HepG2 (cell line): ENCODE measurements around the gene IGF2BP3. TPM values are rescaled to one million over a fixed set of nuclear protein-coding genes. Genes with fewer than 3 reads are reported as not detected.

Experiments
- ATAC-seq: fragments of 200-7000 bp; cut with Tn5 transposase; 3 replicates; pipeline ENCODE4 v1.9.1; 2020; ENCODE audit warnings: mild to moderate bottlenecking, moderate library complexity
- BruUV-seq: library from RNA; stranded (reverse); fragments of 400-500 nt; replicated peaks from 2 replicates; lab custom pipeline; 2021; lab: Mats Ljungman, UMichigan
- CTCF ChIA-PET: fragments of 300-600 bp; formaldehyde crosslinking; extraction: SDS; loops from one replicate; lab custom pipeline; 2021; ENCODE audit warnings: low total read pairs, inconsistent platforms, low intra/inter-chr PET ratio; lab: Yijun Ruan, JAX
- POLR2A ChIA-PET: fragments of 350-600 bp; sonication (Branson Sonifier 250); formaldehyde crosslinking; loops from one replicate; lab custom pipeline; 2020; ENCODE audit warnings: antibody characterized with exemption, inconsistent platforms; lab: Yijun Ruan, JAX
- DNase-seq: peaks from one replicate; pipeline ENCODE4 v3.0.0-alpha.2; 2015; ENCODE audit warnings: low spot score
- FAIRE-seq: peaks from 3 replicates; lab custom pipeline; 2011; peaks lifted over from hg19 to GRCh38; lab: Jason Lieb, UNC
- H2AFZ ChIP-seq: one replicate; pipeline ENCODE4 v1.6.1; 2011; ENCODE audit warnings: low read length, inconsistent platforms
- H3K27ac ChIP-seq: fragments of 300-600 bp; 3 replicates; pipeline ENCODE4 v1.8.0; 2011; ENCODE audit warnings: mixed run types, mild to moderate bottlenecking, mixed read lengths, low read length, inconsistent platforms; ENCODE audit not compliant: insufficient read depth; ENCODE audit errors: extremely low read length
- H3K27me3 ChIP-seq, 2 experiments: fragments of 200-600 bp in 1 of 2; 2 replicates in 1 of 2; 3 replicates in 1 of 2; pipeline versions ENCODE4 v1.6.0 to v1.8.0; 2011; ENCODE audit warnings: low read length in 2 of 2, mild to moderate bottlenecking in 2 of 2, moderate library complexity in 2 of 2, inconsistent platforms in 1 of 2; ENCODE audit not compliant: insufficient read depth in 2 of 2, control insufficient read depth in 1 of 2
- H3K36me3 ChIP-seq, 2 experiments: fragments of 200-600 bp in 1 of 2; replicated peaks in 1 of 2; 2 replicates in 1 of 2; 3 replicates in 1 of 2; pipeline versions ENCODE4 v1.5.1 to v1.8.0; 2011; ENCODE audit warnings: low read length in 2 of 2, inconsistent platforms in 1 of 2; ENCODE audit not compliant: insufficient read depth in 2 of 2, control insufficient read depth in 1 of 2
- H3K4me1 ChIP-seq: 2 replicates; pipeline ENCODE4 v1.5.1; 2012; ENCODE audit warnings: low read length, inconsistent platforms; ENCODE audit not compliant: insufficient read depth
- H3K4me2 ChIP-seq: 2 replicates; pipeline ENCODE4 v1.6.0; 2011; ENCODE audit warnings: low read depth, low read length, inconsistent platforms
- H3K4me3 ChIP-seq, 3 experiments: fragments of 200-600 bp in 1 of 3; sonication (generic), shearing (Covaris generic) in 1 of 3; replicated peaks in 1 of 3; 2 replicates each; pipeline ENCODE4 v1.5.1; 2011 to 2016; ENCODE audit warnings: low read length in 3 of 3, inconsistent platforms in 2 of 3, low read depth in 2 of 3, mild to moderate bottlenecking in 2 of 3, control low read depth in 1 of 3, mixed read lengths in 1 of 3; ENCODE audit not compliant: insufficient read depth in 1 of 3
- H3K79me2 ChIP-seq: one replicate; pipeline ENCODE4 v1.6.1; 2011; ENCODE audit warnings: low read length, inconsistent platforms; ENCODE audit not compliant: insufficient read depth
- H3K9ac ChIP-seq: 2 replicates; pipeline ENCODE4 v1.6.0; 2011; ENCODE audit warnings: mild to moderate bottlenecking, low read depth, low read length, inconsistent platforms; ENCODE audit not compliant: insufficient read depth
- H3K9me3 ChIP-seq: 2 replicates; pipeline ENCODE4 v1.5.1; 2012; ENCODE audit warnings: mild to moderate bottlenecking, low read length
- H4K20me1 ChIP-seq: 2 replicates; pipeline ENCODE4 v1.6.0; 2011; ENCODE audit warnings: inconsistent platforms, mild to moderate bottlenecking, low read length, moderate library complexity; ENCODE audit not compliant: insufficient read depth
- DMAP1 ChIP-seq: IDR thresholded peaks from 2 replicates; pipeline ENCODE4 v1.6.1; 2016
- GZF1 ChIP-seq: sonication (generic); formaldehyde crosslinking; IDR thresholded peaks from 2 replicates; pipeline ENCODE4 v1.5.1; 2020; ENCODE audit warnings: mild to moderate bottlenecking, missing genetic modification reagents
- KAT8 ChIP-seq: IDR thresholded peaks from 2 replicates; pipeline ENCODE4 v1.6.1; 2016; ENCODE audit warnings: missing genetic modification reagents, missing compliant biosample characterization
- KDM5A ChIP-seq: fragments of 200-600 bp; sonication (generic); IDR thresholded peaks from 2 replicates; pipeline ENCODE4 v1.7.0; 2018; ENCODE audit warnings: antibody characterized with exemption, mild to moderate bottlenecking, low read length, borderline replicate concordance
- REL ChIP-seq: sonication (generic); formaldehyde crosslinking; conservative IDR thresholded peaks from 2 replicates; pipeline ENCODE4 v1.8.0; 2022; ENCODE audit warnings: mild to moderate bottlenecking, missing genetic modification reagents, moderate library complexity
- RNF2 ChIP-seq: fragments of 450-650 bp; conservative IDR thresholded peaks from 2 replicates; pipeline ENCODE4 v1.6.1; 2016; ENCODE audit warnings: low read depth
- TAF15 ChIP-seq: fragments of 200-400 bp; formaldehyde crosslinking; IDR thresholded peaks from one replicate; pipeline ENCODE4 v1.6.1; 2018; ENCODE audit warnings: mild to moderate bottlenecking, low read depth, low read length; ENCODE audit not compliant: poor library complexity, severe bottlenecking
- ZNF256 ChIP-seq: sonication (generic); formaldehyde crosslinking; conservative IDR thresholded peaks from 2 replicates; pipeline ENCODE4 v1.4.0; 2020; ENCODE audit warnings: missing genetic modification reagents
- ZNF292 ChIP-seq: sonication (generic); formaldehyde crosslinking; IDR thresholded peaks from 2 replicates; pipeline ENCODE4 v1.8.1; 2022; ENCODE audit warnings: mild to moderate bottlenecking, low read depth, missing genetic modification reagents, borderline replicate concordance
- ZNF547 ChIP-seq: sonication (generic); formaldehyde crosslinking; IDR thresholded peaks from 2 replicates; pipeline ENCODE4 v1.5.1; 2020; ENCODE audit warnings: mild to moderate bottlenecking, missing genetic modification reagents
- ZNF557 ChIP-seq: sonication (generic); formaldehyde crosslinking; IDR thresholded peaks from 2 replicates; pipeline ENCODE4 v1.4.0; 2020; ENCODE audit warnings: missing genetic modification reagents
- ZNF660 ChIP-seq: sonication (generic); formaldehyde crosslinking; IDR thresholded peaks from 2 replicates; pipeline ENCODE4 v1.5.1; 2020; ENCODE audit warnings: mild to moderate bottlenecking, low read depth, missing genetic modification reagents, borderline replicate concordance
- WGBS: methylation state at CpG from one replicate; pipeline ENCODE4 v1.1.6; 2017; ENCODE audit warnings: low lambda C conversion rate; 5-methylcytosine and 5-hydroxymethylcytosine counted together
- in situ Hi-C: cut with HindIII; loops from 2 replicates; pipeline ENCODE4 v1.10.0; 2017; ENCODE audit warnings: low pct_unique_long_range_greater_than_20kb; ENCODE audit not compliant: extremely low pct_ligation_motif_present
- intact Hi-C: fragments of 100-400 bp; cut with micrococcal nuclease; formaldehyde crosslinking; loops from one replicate; pipeline ENCODE4 v1.10.0; 2022; ENCODE audit not compliant: unreplicated experiment
- polyA plus RNA-seq, 8 experiments: library from polyadenylated mRNA; depleted of rRNA in 3 of 8; stranded (reverse) in 7 of 8; unstranded in 1 of 8; fragments of >200 nt; fragmentation: Illumina TruSeq in 4 of 8; extraction: Trizol in 4 of 8; gene quantifications; 2 replicates each; pipeline versions ENCODE4 v1.2.1 to v1.2.3, GENCODE V29; 2011 to 2016; ENCODE audit warnings: low read depth in 4 of 8, missing spikeins in 1 of 8, mixed read lengths in 1 of 8; ENCODE audit not compliant: insufficient read depth in 1 of 8
- total RNA-seq, 5 experiments: library from RNA; depleted of rRNA; stranded (reverse); fragments of >200 nt; fragmentation: Illumina TruSeq; extraction: Trizol; gene quantifications; 2 replicates each; pipeline ENCODE4 v1.2.3, GENCODE V29; 2016; ENCODE audit warnings: low read depth in 1 of 5
- TF ChIP-seq, protein P1 (sequence below): sonication (generic); formaldehyde crosslinking; IDR thresholded peaks from 2 replicates; pipeline ENCODE4 v1.5.1; 2020; ENCODE audit warnings: mild to moderate bottlenecking, missing genetic modification reagents, moderate library complexity
- TF ChIP-seq, protein P2 (sequence below): sonication (generic); formaldehyde crosslinking; IDR thresholded peaks from 2 replicates; pipeline ENCODE4 v1.8.1; 2023; ENCODE audit warnings: missing genetic modification reagents, mild to moderate bottlenecking, borderline replicate concordance
- TF ChIP-seq, protein P3 (sequence below): fragments of 450-650 bp; IDR thresholded peaks from 2 replicates; pipeline ENCODE4 v1.6.1; 2016
- TF ChIP-seq, protein P4 (sequence below): sonication (generic); formaldehyde crosslinking; IDR thresholded peaks from 2 replicates; pipeline ENCODE4 v1.5.1; 2020; ENCODE audit warnings: missing genetic modification reagents, mild to moderate bottlenecking, borderline replicate concordance
- TF ChIP-seq, protein P5 (sequence below): sonication (generic); formaldehyde crosslinking; IDR thresholded peaks from 2 replicates; pipeline ENCODE4 v1.5.1; 2020; ENCODE audit warnings: missing genetic modification reagents, mild to moderate bottlenecking, borderline replicate concordance

IGF2BP3 gene
- total and polyA plus RNA-seq, 2 of the 13 experiments (the other 11 are each of a cell fraction or from before 2014, with no cell fraction given), result 37.7 to 39.5 TPM

DNA sequence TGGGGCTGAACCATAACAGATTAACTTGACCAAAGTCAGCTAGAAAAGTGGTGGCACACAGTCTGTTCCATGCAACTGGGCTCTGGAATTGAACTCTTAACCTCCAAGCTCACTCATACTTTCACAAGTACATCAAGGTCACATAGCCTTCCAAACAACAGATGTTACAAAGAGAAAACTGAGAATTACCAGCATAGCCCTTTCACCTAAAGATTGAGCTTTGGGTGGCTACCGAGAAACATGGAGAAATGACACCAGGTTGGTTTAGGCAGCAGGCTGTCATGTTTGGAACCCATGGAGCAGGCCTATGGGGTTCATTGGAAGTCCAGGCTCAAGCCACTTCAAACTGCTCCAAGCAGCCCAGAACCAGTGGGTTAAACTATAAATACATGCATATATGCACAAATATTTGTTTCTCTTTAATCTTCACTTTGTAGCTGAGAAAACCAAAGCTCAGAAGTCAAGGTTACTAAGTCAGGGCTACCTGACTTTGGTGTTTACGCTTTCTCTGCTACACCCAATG lies 112.1 kb downstream of the IGF2BP3 start:
- H3K4me2 ChIP-seq, result peak overlapping the region; percentile 74
- intact Hi-C loops, result loop anchor here (5.0 kb wide), 2 partner anchors 34 to 74 kb away; no protein-coding TSS in a partner anchor
- peaks cover 3 to 4% of the 10 kb centered on the region in 2 experiments; a peak in 2 of 5 replicates for H3K36me3 ChIP-seq
- no TSS peak for BruUV-seq
- ChIA-PET CTCF (interaction anchor here (1.0 kb wide), 1 partner anchor 24 kb away, joined by 3 read pairs; no protein-coding TSS in a partner anchor), POLR2A (interaction anchor here (0.5 to 2.5 kb wide), 17 partner anchors 13 to 178 kb away, joined by 3 to 49 read pairs (median 4); partner anchors contain the start of genes IGF2BP3 and MALSU1)
- FAIRE-seq (peak; percentile 47), ATAC-seq (peak; percentile 87), DNase-seq (peak; percentile 74)
- peak overlapping the region; percentile 82 for H3K27ac ChIP-seq
- H3K9me3 ChIP-seq, result no peaks in the 10 kb centered on the region
- no peaks in the 10 kb centered on the region for H3K27me3 ChIP-seq
- peak overlapping the region; percentile 58 for H3K9ac ChIP-seq
- peaks cover 66% of the 10 kb centered on the region for H3K4me1 ChIP-seq
- H3K79me2 ChIP-seq, result peaks cover 8% of the 10 kb centered on the region
- in situ Hi-C loops, result no loop called here
- H4K20me1 ChIP-seq, result no peaks in the 10 kb centered on the region
- H2AFZ ChIP-seq, result no peak overlapping the region
- 26% methylated on average over 2 of the region's 2 CpGs for WGBS
- H3K4me3 ChIP-seq, result no peak overlapping the region; a peak in 2 of 6 replicates
- TF ChIP-seq TAF15 (no peak), ZNF292 (CRISPR knock-in tag) (no peak), GZF1 (CRISPR knock-in tag) (no peak; the same call in 1 of the 2 replicates), ZNF557 (CRISPR knock-in tag) (no peak), ZNF547 (CRISPR knock-in tag) (no peak), REL (no peak), KAT8 (CRISPR knock-in tag) (no peak), ZNF256 (CRISPR knock-in tag) (no peak), ZNF660 (CRISPR knock-in tag) (no peak), RNF2 (no peak), KDM5A (no peak), DMAP1 (CRISPR knock-in tag) (no peak)
- TF ChIP-seq, protein P1, sequence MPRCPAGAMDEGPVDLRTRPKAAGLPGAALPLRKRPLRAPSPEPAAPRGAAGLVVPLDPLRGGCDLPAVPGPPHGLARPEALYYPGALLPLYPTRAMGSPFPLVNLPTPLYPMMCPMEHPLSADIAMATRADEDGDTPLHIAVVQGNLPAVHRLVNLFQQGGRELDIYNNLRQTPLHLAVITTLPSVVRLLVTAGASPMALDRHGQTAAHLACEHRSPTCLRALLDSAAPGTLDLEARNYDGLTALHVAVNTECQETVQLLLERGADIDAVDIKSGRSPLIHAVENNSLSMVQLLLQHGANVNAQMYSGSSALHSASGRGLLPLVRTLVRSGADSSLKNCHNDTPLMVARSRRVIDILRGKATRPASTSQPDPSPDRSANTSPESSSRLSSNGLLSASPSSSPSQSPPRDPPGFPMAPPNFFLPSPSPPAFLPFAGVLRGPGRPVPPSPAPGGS (CRISPR knock-in tag), result no peak
- TF ChIP-seq, protein P2, sequence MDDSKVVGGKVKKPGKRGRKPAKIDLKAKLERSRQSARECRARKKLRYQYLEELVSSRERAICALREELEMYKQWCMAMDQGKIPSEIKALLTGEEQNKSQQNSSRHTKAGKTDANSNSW (CRISPR knock-in tag), result no peak
- TF ChIP-seq, protein P3, sequence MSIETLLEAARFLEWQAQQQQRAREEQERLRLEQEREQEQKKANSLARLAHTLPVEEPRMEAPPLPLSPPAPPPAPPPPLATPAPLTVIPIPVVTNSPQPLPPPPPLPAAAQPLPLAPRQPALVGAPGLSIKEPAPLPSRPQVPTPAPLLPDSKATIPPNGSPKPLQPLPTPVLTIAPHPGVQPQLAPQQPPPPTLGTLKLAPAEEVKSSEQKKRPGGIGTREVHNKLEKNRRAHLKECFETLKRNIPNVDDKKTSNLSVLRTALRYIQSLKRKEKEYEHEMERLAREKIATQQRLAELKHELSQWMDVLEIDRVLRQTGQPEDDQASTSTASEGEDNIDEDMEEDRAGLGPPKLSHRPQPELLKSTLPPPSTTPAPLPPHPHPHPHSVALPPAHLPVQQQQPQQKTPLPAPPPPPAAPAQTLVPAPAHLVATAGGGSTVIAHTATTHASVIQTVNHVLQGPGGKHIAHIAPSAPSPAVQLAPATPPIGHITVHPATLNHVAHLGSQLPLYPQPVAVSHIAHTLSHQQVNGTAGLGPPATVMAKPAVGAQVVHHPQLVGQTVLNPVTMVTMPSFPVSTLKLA, result no peak
- TF ChIP-seq, protein P4, sequence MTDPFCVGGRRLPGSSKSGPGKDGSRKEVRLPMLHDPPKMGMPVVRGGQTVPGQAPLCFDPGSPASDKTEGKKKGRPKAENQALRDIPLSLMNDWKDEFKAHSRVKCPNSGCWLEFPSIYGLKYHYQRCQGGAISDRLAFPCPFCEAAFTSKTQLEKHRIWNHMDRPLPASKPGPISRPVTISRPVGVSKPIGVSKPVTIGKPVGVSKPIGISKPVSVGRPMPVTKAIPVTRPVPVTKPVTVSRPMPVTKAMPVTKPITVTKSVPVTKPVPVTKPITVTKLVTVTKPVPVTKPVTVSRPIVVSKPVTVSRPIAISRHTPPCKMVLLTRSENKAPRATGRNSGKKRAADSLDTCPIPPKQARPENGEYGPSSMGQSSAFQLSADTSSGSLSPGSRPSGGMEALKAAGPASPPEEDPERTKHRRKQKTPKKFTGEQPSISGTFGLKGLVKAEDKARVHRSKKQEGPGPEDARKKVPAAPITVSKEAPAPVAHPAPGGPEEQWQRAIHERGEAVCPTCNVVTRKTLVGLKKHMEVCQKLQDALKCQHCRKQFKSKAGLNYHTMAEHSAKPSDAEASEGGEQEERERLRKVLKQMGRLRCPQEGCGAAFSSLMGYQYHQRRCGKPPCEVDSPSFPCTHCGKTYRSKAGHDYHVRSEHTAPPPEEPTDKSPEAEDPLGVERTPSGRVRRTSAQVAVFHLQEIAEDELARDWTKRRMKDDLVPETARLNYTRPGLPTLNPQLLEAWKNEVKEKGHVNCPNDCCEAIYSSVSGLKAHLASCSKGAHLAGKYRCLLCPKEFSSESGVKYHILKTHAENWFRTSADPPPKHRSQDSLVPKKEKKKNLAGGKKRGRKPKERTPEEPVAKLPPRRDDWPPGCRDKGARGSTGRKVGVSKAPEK (CRISPR knock-in tag), result no peak
- TF ChIP-seq, protein P5, sequence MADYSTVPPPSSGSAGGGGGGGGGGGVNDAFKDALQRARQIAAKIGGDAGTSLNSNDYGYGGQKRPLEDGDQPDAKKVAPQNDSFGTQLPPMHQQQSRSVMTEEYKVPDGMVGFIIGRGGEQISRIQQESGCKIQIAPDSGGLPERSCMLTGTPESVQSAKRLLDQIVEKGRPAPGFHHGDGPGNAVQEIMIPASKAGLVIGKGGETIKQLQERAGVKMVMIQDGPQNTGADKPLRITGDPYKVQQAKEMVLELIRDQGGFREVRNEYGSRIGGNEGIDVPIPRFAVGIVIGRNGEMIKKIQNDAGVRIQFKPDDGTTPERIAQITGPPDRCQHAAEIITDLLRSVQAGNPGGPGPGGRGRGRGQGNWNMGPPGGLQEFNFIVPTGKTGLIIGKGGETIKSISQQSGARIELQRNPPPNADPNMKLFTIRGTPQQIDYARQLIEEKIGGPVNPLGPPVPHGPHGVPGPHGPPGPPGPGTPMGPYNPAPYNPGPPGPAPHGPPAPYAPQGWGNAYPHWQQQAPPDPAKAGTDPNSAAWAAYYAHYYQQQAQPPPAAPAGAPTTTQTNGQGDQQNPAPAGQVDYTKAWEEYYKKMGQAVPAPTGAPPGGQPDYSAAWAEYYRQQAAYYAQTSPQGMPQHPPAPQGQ, result no peak
